HG02973 (cell line): ENCODE data around the gene CNTFR.

ENCODE experiments used
- ATAC-seq: cut with Tn5 transposase; IDR thresholded peaks from one replicate; pipeline ENCODE4 v1.9.1; 2021; ENCODE audit warnings: moderate library complexity; ENCODE audit not compliant: unreplicated experiment

CNTFR gene

GRCh38 chr9:34590381-34591247, 1.1 kb upstream of the CNTFR start:
- ATAC-seq: no peak

GRCh38 chr9:34588671-34589635, 571 bp downstream of the CNTFR start:
- no peak for ATAC-seq

- ATAC-seq: no peak
Measured at GRCh38 chr9:34587271-34587670, 2.3 kb downstream of the CNTFR start.

DNA sequence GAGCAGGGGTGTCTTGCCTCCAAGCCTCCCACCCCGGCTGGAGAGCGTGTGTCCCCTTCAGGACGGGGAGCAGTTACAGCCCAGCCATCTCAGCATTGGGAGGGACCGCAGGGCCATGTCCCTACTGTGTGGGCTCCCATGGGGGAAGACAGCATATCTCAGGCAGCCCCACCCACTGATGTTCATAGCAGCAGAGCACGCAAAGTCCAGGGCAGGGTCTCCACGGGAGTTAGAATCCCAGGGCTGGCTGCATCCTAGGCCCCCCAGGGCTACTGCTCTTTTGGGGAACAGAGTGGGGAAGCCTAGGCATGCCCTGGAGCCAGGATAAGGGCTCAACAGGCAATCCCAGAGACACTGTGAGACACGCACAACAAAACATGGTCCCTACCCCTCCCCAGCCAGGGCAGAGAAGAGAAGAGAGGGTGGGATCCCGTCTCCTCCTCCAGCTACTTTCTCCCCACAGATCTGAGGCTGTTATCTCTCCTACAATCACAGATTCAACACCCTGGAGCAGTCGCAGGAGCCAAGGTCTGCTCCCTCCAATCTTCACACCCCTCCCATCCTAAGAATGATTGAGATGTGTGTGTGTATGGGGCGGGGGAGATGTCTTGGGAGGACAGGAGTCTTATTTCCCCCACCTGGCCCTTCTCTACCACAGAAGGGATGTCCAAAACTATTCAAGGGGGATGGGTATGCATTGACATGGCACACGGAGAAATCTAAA, 3.4 kb downstream of the CNTFR start:
- no peak for ATAC-seq

DNA sequence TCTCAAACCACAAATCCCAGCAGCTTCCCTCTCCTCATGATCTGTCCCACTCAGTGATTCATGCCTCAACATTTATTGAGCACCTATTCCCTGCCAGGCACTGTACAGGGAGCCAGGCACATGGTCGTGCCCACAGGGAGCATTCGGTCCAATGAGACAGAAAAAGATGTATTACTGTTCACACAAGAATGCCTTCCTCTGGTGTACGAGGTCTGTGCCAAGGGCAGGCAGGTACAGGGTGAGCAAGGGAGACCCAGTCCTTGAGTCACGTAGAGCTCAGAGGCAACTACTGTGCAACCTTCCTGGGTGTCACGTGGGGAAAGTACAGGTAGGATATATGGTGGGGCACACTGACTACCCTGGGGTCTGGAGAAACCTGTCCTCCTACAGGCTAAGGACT, 4.6 kb downstream of the CNTFR start:
- ATAC-seq: no peak

DNA sequence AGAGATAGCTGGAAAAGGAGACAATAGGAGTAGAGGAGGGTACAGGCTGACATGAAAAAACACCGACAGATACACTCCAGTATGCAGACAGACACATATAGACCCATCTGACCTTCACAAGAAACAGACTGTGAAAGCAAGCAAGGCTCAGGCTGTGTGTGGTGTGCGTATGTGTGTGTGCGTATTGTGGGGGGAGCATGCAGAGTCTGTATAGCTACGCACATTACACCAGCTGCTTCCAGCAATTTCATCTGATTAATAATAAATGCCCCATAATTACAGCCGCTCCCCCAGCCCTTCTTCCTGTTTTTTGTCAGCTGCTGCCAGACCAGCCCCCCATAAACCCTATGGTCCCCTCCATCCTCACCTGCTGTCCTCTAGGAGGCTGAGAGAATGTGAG, 6.7 kb downstream of the CNTFR start:
- ATAC-seq: no peak

- ATAC-seq: no peak
Measured at GRCh38 chr9:34581318-34581717, 8.2 kb downstream of the CNTFR start.

GRCh38 chr9:34580358-34580757, 9.2 kb downstream of the CNTFR start:
- ATAC-seq: no peak

- no peak for ATAC-seq
Measured at GRCh38 chr9:34579808-34580163, 9.7 kb downstream of the CNTFR start.

DNA sequence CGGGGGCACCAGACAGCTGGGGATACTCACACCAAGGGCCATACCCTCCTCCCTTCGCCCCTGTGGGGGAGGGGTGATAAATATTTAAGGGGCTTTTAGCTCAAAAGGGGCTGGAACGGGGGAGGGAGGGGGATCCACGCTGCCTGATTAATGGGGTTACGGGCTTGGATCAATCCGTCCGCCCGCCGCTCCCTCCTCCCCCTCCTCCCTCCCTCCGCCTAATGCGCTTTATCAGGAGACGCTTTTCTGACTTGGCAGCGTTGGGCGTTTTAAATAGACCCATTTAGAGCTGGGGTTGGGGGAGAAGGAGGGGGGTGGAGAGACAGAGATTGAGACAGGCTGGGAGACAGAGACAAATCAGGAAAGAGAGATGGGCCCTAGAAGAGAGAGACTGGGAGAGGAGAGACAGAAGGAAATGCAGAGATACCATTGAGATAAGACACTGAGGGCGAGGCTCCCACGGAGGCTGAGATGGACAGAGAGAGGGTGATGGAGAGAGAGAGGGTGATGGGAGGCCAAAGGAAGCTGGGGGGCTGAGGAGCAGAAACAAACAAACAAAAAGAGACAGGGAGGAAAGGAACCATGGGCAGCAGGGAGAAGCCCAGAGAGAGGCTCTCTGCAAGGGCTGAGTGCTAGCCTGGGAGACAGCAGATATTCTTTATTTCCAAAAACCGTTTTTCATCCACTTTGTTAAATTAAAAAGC, 10.3 kb downstream of the CNTFR start:
- ATAC-seq: no peak

DNA sequence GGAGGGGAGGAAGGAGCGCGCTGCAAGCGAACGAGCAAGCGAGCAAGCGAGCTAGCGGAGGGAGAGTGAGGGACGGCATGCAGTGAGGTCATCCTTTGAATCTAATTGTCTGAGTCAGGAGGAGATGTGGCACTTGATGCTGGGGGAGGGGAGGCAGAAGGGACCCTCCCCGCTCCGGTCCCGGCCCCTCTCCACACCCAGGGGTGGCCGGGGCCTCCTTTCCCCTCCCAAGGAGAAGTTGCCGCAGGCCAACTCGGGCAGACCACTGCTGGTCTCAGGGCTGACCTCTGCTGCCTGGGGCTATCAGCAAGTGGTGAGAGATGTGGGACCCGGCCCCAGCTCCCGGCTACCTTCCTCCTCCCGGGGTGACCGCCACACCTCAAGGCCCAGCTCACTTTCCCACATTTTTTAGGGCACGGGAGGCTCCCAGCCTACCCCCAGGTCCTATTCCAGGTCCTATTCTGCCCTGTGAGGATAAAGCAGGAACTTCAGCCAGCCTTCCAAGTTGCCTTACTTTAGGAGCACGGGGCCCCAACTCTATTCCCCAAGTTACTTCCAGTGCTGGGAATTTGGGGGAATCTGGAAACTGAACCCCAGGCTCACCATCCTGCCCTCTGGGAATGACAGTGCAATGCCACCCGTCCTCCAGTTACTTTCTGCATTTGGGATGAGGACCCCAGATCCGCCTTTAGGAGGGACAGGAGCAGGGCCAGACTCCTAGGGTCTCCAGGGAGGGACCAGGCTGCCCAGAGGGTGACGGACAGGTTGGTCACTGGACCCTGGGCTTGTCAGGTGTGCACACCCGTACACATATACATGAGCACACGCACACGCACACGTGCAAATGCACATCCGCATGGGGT, 11.1 kb downstream of the CNTFR start:
- no peak for ATAC-seq

- no peak for ATAC-seq
Measured at GRCh38 chr9:34577400-34578240, 11.9 kb downstream of the CNTFR start.

GRCh38 chr9:34576597-34577399, 12.7 kb downstream of the CNTFR start:
- ATAC-seq: no peak

DNA sequence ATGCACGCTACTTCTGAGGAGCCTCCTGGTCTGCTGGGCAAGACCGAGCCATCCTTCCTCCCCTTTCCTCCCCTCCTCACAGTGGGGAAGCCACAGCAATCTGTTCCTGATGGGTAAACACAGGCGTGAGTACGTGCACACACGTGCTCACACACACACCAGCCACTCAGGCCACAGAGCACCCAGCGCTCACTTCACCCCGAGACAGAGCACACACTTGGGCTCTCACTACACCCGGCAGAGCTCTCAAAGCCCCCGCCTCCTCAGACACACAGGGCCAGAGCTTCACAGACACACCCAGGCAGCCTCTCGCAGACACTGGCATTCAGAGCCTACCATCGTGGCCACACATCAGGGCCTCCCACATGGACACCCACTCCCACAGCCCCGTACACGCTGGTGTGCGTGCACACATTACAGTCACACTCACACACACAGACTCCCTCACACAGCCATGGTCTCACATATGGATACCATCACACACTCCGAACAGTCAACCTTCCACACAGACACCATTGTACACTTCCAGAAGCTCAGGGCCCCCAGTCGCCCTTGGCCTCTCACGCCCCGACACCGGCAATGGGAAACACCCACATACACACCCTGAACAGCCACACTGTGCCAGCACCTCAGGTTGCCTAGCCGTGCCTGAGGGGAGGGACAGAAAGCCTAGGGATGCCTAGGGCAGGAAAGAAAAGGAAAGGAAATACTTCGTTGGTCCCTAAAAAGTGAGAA, 13.5 kb downstream of the CNTFR start:
- ATAC-seq: no peak

GRCh38 chr9:34575241-34575640, 14.3 kb downstream of the CNTFR start:
- ATAC-seq: no peak

- no peak for ATAC-seq
Measured at GRCh38 chr9:34574571-34574970, 15.0 kb downstream of the CNTFR start.

DNA sequence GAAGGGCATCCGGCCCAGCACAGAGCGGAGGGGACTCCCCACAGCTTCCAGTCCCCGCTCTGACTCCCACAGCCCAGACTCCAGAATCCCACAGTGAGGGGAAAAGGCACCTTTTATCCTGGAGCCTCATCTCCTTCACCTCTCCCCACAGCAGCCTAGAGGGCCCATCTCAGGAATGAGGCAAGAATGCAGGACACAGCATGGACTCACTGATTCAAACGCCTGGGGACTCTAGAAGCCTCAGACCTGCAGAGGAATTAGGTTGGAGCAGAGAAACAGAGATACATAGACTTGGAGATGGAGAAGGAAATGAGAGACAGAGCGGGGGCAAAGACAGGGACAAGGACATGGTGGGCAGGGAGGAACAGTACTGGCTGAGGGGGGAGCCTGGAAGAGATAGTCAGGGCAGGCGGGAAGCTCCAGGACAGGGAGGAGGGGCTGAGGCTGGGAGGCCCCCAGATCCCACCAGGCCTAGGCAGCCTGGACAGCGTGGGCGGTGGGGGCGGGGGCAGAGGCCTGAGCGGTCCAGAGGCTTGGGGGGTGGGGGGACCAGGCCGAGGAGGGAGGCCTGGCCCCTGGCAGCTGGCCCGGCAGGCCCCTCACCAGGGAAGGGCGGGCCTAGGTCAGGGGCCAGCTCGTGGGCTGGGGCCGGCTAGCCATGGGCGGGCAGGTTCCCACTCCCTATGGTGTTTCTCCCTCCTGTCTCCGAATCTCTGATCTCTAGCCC, 15.8 kb downstream of the CNTFR start:
- ATAC-seq: no peak
